GM12878 (cell line): Measurements from ENCODE around the gene TBL3. TPM values are rescaled to one million over a fixed set of nuclear protein-coding genes. Genes with fewer than 3 reads are reported as not detected.

ENCODE experiments used
- ETV6 ChIP-seq, 2 experiments: fragments of 450-650 bp in 1 of 2; IDR thresholded peaks in 1 of 2; conservative IDR thresholded peaks in 1 of 2; 2 replicates each; pipeline ENCODE4 v1.6.1; 2014; ENCODE audit warnings: antibody characterized with exemption in 1 of 2, borderline replicate concordance in 1 of 2, low read depth in 1 of 2, mild to moderate bottlenecking in 1 of 2, moderate library complexity in 1 of 2
- MLLT1 ChIP-seq: fragments of 450-650 bp; IDR thresholded peaks from 2 replicates; pipeline ENCODE4 v1.6.1; 2016; ENCODE audit warnings: mild to moderate bottlenecking
- RCOR1 ChIP-seq: conservative IDR thresholded peaks from 2 replicates; pipeline ENCODE4 v1.6.1; 2012; ENCODE audit warnings: low read depth, low read length, improper control_type of control experiment
- SIX5 ChIP-seq: IDR thresholded peaks from 2 replicates; pipeline ENCODE4 v1.6.1; 2011; ENCODE audit warnings: mild to moderate bottlenecking, low read depth, low read length, moderate library complexity; ENCODE audit not compliant: severe bottlenecking
- SKIL ChIP-seq: fragments of 450-650 bp; IDR thresholded peaks from 2 replicates; pipeline ENCODE4 v1.6.1; 2017; ENCODE audit warnings: mild to moderate bottlenecking, low read depth, inconsistent platforms; ENCODE audit not compliant: poor library complexity, severe bottlenecking
- TCF12 ChIP-seq: IDR thresholded peaks from 2 replicates; pipeline ENCODE4 v1.6.1; 2011; ENCODE audit warnings: low read depth, mild to moderate bottlenecking, low read length
- polyA plus RNA-seq, 11 experiments: library from polyadenylated mRNA; depleted of rRNA in 4 of 11; unstranded in 6 of 11; stranded (reverse) in 5 of 11; fragments of >200 nt; fragmentation: Nextera tagmentation in 4 of 11; fragmentation: Illumina TruSeq in 1 of 11; extraction: Ambion mirVana in 4 of 11; extraction: Trizol in 1 of 11; gene quantifications; 1 replicate in 1 of 11; 2 replicates in 10 of 11; pipeline versions ENCODE4 v1.2.1 to v1.2.3, GENCODE V29; 2011 to 2016; ENCODE audit warnings: inconsistent platforms in 2 of 11, missing spikeins in 2 of 11, low read depth in 1 of 11
- total RNA-seq, 4 experiments: library from RNA; depleted of rRNA in 3 of 4; stranded (reverse); fragments of >200 nt in 3 of 4; fragmentation: Illumina TruSeq in 1 of 4; extraction: Trizol in 1 of 4; gene quantifications; 2 replicates each; pipeline versions ENCODE4 v1.2.1 to v1.2.3, GENCODE V29; 2013 to 2021

The TBL3 gene
- total and polyA plus RNA-seq, 10 of the 15 experiments (the other 5 are each of a cell fraction or from before 2014, with no cell fraction given), result 1.2 to 101 (median 34.2) TPM

GRCh38 chr16:1964506-1965395, 7.1 kb upstream of the TBL3 start, which contains the start of gene RPS2 (continued):
- no peak; the same call in 1 of the 2 replicates for TF ChIP-seq RCOR1
- TF ChIP-seq TCF12, result peak; percentile 66
- TF ChIP-seq SIX5, result peak; percentile 26
- no peak for TF ChIP-seq ETV6 (conservative IDR thresholded peaks at IDR 0.05 in 1 of 2, IDR thresholded peaks at IDR 0.05 in 1 of 2; ENCODE audit: borderline replicate concordance in 1 of 2, low read depth in 1 of 2)
- no peak for TF ChIP-seq SKIL
- TF ChIP-seq MLLT1, result peak; percentile 72
